Measurements from ENCODE around the gene LRCOL1. TPM values are rescaled to one million over a fixed set of nuclear protein-coding genes. Genes with fewer than 3 reads are reported as not detected.

Gene LRCOL1
- total and polyA plus RNA-seq, 2 of the 13 experiments (the other 11 are each of a cell fraction or from before 2014, with no cell fraction given), result not detected

DNA sequence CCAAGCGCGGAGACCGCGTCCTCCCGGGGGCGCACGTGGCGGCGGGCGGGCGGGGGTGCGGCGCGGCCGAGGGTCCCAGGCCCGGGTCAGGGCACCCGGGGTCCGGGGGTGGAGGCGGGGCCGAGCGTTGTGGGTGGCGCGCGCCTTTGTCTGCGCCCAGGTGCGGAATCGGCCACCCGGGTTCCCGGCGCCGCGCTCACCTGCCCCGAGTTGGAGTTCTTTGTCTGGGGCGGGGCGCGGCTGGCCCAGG lies 50.1 kb downstream of the LRCOL1 start (continued):
- TF ChIP-seq, protein P1, sequence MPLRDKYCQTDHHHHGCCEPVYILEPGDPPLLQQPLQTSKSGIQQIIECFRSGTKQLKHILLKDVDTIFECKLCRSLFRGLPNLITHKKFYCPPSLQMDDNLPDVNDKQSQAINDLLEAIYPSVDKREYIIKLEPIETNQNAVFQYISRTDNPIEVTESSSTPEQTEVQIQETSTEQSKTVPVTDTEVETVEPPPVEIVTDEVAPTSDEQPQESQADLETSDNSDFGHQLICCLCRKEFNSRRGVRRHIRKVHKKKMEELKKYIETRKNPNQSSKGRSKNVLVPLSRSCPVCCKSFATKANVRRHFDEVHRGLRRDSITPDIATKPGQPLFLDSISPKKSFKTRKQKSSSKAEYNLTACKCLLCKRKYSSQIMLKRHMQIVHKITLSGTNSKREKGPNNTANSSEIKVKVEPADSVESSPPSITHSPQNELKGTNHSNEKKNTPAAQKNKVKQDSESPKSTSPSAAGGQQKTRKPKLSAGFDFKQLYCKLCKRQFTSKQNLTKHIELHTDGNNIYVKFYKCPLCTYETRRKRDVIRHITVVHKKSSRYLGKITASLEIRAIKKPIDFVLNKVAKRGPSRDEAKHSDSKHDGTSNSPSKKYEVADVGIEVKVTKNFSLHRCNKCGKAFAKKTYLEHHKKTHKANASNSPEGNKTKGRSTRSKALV (CRISPR knock-in tag; IDR thresholded peaks at IDR 0.05), result peak; percentile 13; the same call in 1 of the 2 replicates
- TF ChIP-seq ZNF720 (CRISPR knock-in tag; IDR thresholded peaks at IDR 0.05) (no peak), ZNF766 (CRISPR knock-in tag; IDR thresholded peaks at IDR 0.05; ENCODE audit: borderline replicate concordance) (no peak), SRY (CRISPR knock-in tag; IDR thresholded peaks at IDR 0.05) (0 out of 2 replicates have a peak, but pooled peaks have one; percentile 17)

DNA sequence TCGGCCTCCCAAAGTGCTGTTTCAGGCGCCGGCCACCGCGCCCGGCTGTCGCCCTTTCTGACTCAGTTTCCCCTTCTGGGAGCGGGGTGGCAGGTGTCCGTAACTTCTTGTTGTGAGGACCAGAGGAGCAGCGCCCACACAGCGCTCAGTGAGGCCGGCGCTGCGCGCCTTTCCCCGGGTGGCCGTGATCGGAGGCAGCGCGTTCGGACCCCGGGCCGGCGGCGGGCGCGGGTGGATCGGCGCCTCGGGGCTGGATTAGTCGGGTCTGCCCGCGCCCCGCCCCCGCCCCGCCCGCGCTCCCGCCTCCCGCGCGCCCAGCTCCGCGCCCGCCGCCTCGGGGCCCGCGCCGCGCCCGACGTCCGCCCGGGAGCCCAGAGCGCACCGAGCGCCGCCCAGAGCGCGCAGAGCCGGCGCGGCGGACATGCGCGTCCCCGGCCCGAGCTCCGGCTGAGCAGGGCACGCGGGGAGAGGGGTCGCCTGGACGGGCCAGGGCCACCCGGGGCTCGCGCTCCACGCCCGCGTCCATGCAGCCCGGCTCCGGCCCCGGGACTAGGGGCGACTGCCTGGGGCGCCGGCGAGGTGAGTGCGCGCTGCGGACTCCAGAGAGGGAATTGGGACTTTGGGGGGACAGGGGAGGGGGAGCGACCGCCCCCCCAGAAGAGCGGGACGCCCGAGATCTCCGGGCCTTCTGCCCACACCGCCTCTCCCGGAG lies 50.6 kb downstream of the LRCOL1 start:
- H3K79me2 ChIP-seq (ENCODE audit: insufficient read depth, low read length), result peaks cover 7% of the 10 kb centered on the region
- peak overlapping the region; percentile 87 for H3K4me2 ChIP-seq (ENCODE audit: low read depth, low read length)
- peak overlapping the region; percentile 52 to 76 (median 61); a peak in 5 of 6 replicates for H3K4me3 ChIP-seq (replicated peaks in 1 of 3; ENCODE audit: insufficient read depth in 1 of 3, low read depth in 2 of 3, low read length in 3 of 3)
- H3K9me3 ChIP-seq (ENCODE audit: low read length), result no peaks in the 10 kb centered on the region
- H3K9ac ChIP-seq (ENCODE audit: insufficient read depth, low read depth, low read length), result peak overlapping the region; percentile 65; the same call in 1 of the 2 replicates
- in situ Hi-C loops (cut with HindIII; ENCODE audit: extremely low pct_ligation_motif_present, low pct_unique_long_range_greater_than_20kb) (loop anchor here (5.0 kb wide), 1 partner anchor 143 kb away; no protein-coding TSS in a partner anchor), intact Hi-C loops (cut with micrococcal nuclease; ENCODE audit: unreplicated experiment) (loop anchor here (2.0 kb wide), 1 partner anchor 145 kb away; no protein-coding TSS in a partner anchor)
- POLR2A ChIA-PET, result no interaction called here
- WGBS (ENCODE audit: low lambda C conversion rate), result 4% methylated on average over 9 of the region's 98 CpGs
- FAIRE-seq, result no peak
- no peaks in the 10 kb centered on the region for H3K27me3 ChIP-seq (ENCODE audit: control insufficient read depth in 1 of 2, insufficient read depth in 2 of 2, low read length in 2 of 2)
- H2AFZ ChIP-seq (ENCODE audit: low read length), result no peak overlapping the region
- no peak overlapping the region for H3K27ac ChIP-seq (ENCODE audit: extremely low read length, insufficient read depth, low read length)
- CTCF ChIA-PET (ENCODE audit: low intra/inter-chr PET ratio, low total read pairs), result interaction anchor here (0.8 to 1.6 kb wide), 3 partner anchors 55 to 145 kb away, joined by 3 to 5 read pairs (median 3); no protein-coding TSS in a partner anchor
- no peaks in the 10 kb centered on the region; a peak in 1 of 5 replicates for H3K36me3 ChIP-seq (replicated peaks in 1 of 2; ENCODE audit: control insufficient read depth in 1 of 2, insufficient read depth in 2 of 2, low read length in 2 of 2)
- DNase-seq (ENCODE audit: low spot score), result peak; percentile 6
- peaks cover 14% of the 10 kb centered on the region; the same call in 1 of the 2 replicates for H4K20me1 ChIP-seq (ENCODE audit: insufficient read depth, low read length)
- BruUV-seq (replicated peaks), result no TSS peak
- ATAC-seq, result peak; percentile 34
- H3K4me1 ChIP-seq (ENCODE audit: insufficient read depth, low read length), result peaks cover 33% of the 10 kb centered on the region
- TF ChIP-seq, protein P2, sequence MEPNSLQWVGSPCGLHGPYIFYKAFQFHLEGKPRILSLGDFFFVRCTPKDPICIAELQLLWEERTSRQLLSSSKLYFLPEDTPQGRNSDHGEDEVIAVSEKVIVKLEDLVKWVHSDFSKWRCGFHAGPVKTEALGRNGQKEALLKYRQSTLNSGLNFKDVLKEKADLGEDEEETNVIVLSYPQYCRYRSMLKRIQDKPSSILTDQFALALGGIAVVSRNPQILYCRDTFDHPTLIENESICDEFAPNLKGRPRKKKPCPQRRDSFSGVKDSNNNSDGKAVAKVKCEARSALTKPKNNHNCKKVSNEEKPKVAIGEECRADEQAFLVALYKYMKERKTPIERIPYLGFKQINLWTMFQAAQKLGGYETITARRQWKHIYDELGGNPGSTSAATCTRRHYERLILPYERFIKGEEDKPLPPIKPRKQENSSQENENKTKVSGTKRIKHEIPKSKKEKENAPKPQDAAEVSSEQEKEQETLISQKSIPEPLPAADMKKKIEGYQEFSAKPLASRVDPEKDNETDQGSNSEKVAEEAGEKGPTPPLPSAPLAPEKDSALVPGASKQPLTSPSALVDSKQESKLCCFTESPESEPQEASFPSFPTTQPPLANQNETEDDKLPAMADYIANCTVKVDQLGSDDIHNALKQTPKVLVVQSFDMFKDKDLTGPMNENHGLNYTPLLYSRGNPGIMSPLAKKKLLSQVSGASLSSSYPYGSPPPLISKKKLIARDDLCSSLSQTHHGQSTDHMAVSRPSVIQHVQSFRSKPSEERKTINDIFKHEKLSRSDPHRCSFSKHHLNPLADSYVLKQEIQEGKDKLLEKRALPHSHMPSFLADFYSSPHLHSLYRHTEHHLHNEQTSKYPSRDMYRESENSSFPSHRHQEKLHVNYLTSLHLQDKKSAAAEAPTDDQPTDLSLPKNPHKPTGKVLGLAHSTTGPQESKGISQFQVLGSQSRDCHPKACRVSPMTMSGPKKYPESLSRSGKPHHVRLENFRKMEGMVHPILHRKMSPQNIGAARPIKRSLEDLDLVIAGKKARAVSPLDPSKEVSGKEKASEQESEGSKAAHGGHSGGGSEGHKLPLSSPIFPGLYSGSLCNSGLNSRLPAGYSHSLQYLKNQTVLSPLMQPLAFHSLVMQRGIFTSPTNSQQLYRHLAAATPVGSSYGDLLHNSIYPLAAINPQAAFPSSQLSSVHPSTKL (CRISPR knock-in tag; IDR thresholded peaks at IDR 0.05), result no peak
- TF ChIP-seq ZMYM3 (CRISPR knock-in tag; IDR thresholded peaks at IDR 0.05) (peak; percentile 54; the same call in 1 of the 2 replicates), YEATS2 (CRISPR knock-in tag; IDR thresholded peaks at IDR 0.05; ENCODE audit: borderline replicate concordance) (no peak), ZNF772 (CRISPR knock-in tag; IDR thresholded peaks at IDR 0.05) (0 out of 2 replicates have a peak, but pooled peaks have one; percentile 5), SRY (CRISPR knock-in tag; IDR thresholded peaks at IDR 0.05) (peak; percentile 19; the same call in 1 of the 2 replicates), ZNF777 (CRISPR knock-in tag; IDR thresholded peaks at IDR 0.05) (peak; percentile 74), SAP130 (CRISPR knock-in tag; IDR thresholded peaks at IDR 0.05; ENCODE audit: low read depth) (0 out of 2 replicates have a peak, but pooled peaks have one; percentile 15)
- TF ChIP-seq, protein P1 (CRISPR knock-in tag; IDR thresholded peaks at IDR 0.05), result 0 out of 2 replicates have a peak, but pooled peaks have one; percentile 0
- TF ChIP-seq, protein P3, sequence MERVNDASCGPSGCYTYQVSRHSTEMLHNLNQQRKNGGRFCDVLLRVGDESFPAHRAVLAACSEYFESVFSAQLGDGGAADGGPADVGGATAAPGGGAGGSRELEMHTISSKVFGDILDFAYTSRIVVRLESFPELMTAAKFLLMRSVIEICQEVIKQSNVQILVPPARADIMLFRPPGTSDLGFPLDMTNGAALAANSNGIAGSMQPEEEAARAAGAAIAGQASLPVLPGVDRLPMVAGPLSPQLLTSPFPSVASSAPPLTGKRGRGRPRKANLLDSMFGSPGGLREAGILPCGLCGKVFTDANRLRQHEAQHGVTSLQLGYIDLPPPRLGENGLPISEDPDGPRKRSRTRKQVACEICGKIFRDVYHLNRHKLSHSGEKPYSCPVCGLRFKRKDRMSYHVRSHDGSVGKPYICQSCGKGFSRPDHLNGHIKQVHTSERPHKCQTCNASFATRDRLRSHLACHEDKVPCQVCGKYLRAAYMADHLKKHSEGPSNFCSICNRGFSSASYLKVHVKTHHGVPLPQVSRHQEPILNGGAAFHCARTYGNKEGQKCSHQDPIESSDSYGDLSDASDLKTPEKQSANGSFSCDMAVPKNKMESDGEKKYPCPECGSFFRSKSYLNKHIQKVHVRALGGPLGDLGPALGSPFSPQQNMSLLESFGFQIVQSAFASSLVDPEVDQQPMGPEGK (CRISPR knock-in tag; IDR thresholded peaks at IDR 0.05), result 0 out of 2 replicates have a peak, but pooled peaks have one; percentile 15

Measured in HepG2 (cell line).